ENCODE data around the gene EVC.

The EVC gene

GRCh38 chr4:5710961-5711478 lies at the start of gene EVC:
EVC (plus strand) TSS chr4:5711201; CDS start chr4:5711381, 180 bp downstream.
- peaks cover 2% of the 10 kb centered on the region for H3K36me3 Mint-ChIP-seq
- peak within 1 kb of the TSS; percentile 75 for H3K4me3 Mint-ChIP-seq
- ATAC-seq (ENCODE audit: low read depth) (peak; percentile 19), DNase-seq (ENCODE audit: low spot score in 2 of 2) (no peak)
- H3K27me3 Mint-ChIP-seq: peaks cover 29% of the 10 kb centered on the region
- peaks cover 10% of the 10 kb centered on the region for H3K9me3 Mint-ChIP-seq
- no peak within 1 kb of the TSS for H3K27ac Mint-ChIP-seq
- H3K4me1 Mint-ChIP-seq: peaks cover 7% of the 10 kb centered on the region

- peaks cover 10% of the 10 kb centered on the region for H3K9me3 Mint-ChIP-seq
- peaks cover 1% of the 10 kb centered on the region for H3K27me3 Mint-ChIP-seq
- no peak for ATAC-seq (ENCODE audit: low read depth)
- H3K27ac Mint-ChIP-seq: no peak overlapping the region
- H3K4me1 Mint-ChIP-seq: no peaks in the 10 kb centered on the region
- no peak overlapping the region for H3K4me3 Mint-ChIP-seq
- no peak for DNase-seq (ENCODE audit: low spot score in 2 of 2)
- no peaks in the 10 kb centered on the region for H3K36me3 Mint-ChIP-seq
Measured at GRCh38 chr4:5661237-5661636, 49.8 kb upstream of the EVC start.

- ATAC-seq (ENCODE audit: low read depth): no peak
- Mint-ChIP-seq H3K27me3 (no peaks in the 10 kb centered on the region), H3K36me3 (no peaks in the 10 kb centered on the region), H3K4me3 (no peak overlapping the region), H3K9me3 (peaks cover 12% of the 10 kb centered on the region), H3K4me1 (no peaks in the 10 kb centered on the region), H3K27ac (no peak overlapping the region)
- no peak for DNase-seq (ENCODE audit: low spot score in 2 of 2)
Measured at GRCh38 chr4:5662555-5662954, 48.4 kb upstream of the EVC start.

GRCh38 chr4:5664778-5665177 lies 46.2 kb upstream of the EVC start:
- Mint-ChIP-seq H3K36me3 (no peaks in the 10 kb centered on the region), H3K4me3 (no peak overlapping the region), H3K27ac (no peak overlapping the region), H3K4me1 (no peaks in the 10 kb centered on the region), H3K9me3 (peaks cover 12% of the 10 kb centered on the region), H3K27me3 (no peaks in the 10 kb centered on the region)
- DNase-seq (ENCODE audit: low spot score in 2 of 2) (no peak), ATAC-seq (ENCODE audit: low read depth) (no peak)

GRCh38 chr4:5666741-5667140 lies 44.3 kb upstream of the EVC start:
- H3K27ac Mint-ChIP-seq: no peak overlapping the region
- no peak for DNase-seq (ENCODE audit: low spot score in 2 of 2)
- no peaks in the 10 kb centered on the region for H3K27me3 Mint-ChIP-seq
- no peaks in the 10 kb centered on the region for H3K36me3 Mint-ChIP-seq
- no peak for ATAC-seq (ENCODE audit: low read depth)
- H3K4me1 Mint-ChIP-seq: no peaks in the 10 kb centered on the region
- H3K9me3 Mint-ChIP-seq: peaks cover 10% of the 10 kb centered on the region
- H3K4me3 Mint-ChIP-seq: no peak overlapping the region

- Mint-ChIP-seq H3K9me3 (no peaks in the 10 kb centered on the region), H3K27me3 (peaks cover 3% of the 10 kb centered on the region), H3K4me1 (no peaks in the 10 kb centered on the region), H3K27ac (no peak overlapping the region), H3K36me3 (peaks cover 2% of the 10 kb centered on the region), H3K4me3 (no peak overlapping the region)
- no peak for ATAC-seq (ENCODE audit: low read depth)
- no peak for DNase-seq (ENCODE audit: low spot score in 2 of 2)
Measured at GRCh38 chr4:5676763-5677162, 34.2 kb upstream of the EVC start.

- DNase-seq (ENCODE audit: low spot score in 2 of 2) (no peak), ATAC-seq (ENCODE audit: low read depth) (no peak)
- H3K4me3 Mint-ChIP-seq: no peak overlapping the region
- H3K9me3 Mint-ChIP-seq: no peaks in the 10 kb centered on the region
- no peaks in the 10 kb centered on the region for H3K4me1 Mint-ChIP-seq
- peaks cover 2% of the 10 kb centered on the region for H3K36me3 Mint-ChIP-seq
- no peak overlapping the region for H3K27ac Mint-ChIP-seq
- H3K27me3 Mint-ChIP-seq: peaks cover 3% of the 10 kb centered on the region
Measured at GRCh38 chr4:5678977-5679376, 32.0 kb upstream of the EVC start.

- H3K27ac Mint-ChIP-seq: no peak overlapping the region
- no peaks in the 10 kb centered on the region for H3K9me3 Mint-ChIP-seq
- ATAC-seq (ENCODE audit: low read depth): no peak
- H3K4me1 Mint-ChIP-seq: no peaks in the 10 kb centered on the region
- peaks cover 1% of the 10 kb centered on the region for H3K27me3 Mint-ChIP-seq
- no peak overlapping the region for H3K4me3 Mint-ChIP-seq
- H3K36me3 Mint-ChIP-seq: peaks cover 2% of the 10 kb centered on the region
- DNase-seq (ENCODE audit: low spot score in 2 of 2): no peak
Measured at GRCh38 chr4:5683566-5683965, 27.4 kb upstream of the EVC start.

GRCh38 chr4:5685296-5685695 lies 25.7 kb upstream of the EVC start:
- Mint-ChIP-seq H3K4me3 (no peak overlapping the region), H3K9me3 (no peaks in the 10 kb centered on the region), H3K36me3 (peaks cover 2% of the 10 kb centered on the region), H3K27ac (no peak overlapping the region), H3K4me1 (no peaks in the 10 kb centered on the region), H3K27me3 (peaks cover 1% of the 10 kb centered on the region)
- ATAC-seq (ENCODE audit: low read depth): no peak
- no peak for DNase-seq (ENCODE audit: low spot score in 2 of 2)

GRCh38 chr4:5686338-5686737 lies 24.7 kb upstream of the EVC start:
- Mint-ChIP-seq H3K36me3 (no peaks in the 10 kb centered on the region), H3K27me3 (no peaks in the 10 kb centered on the region), H3K4me3 (no peak overlapping the region), H3K4me1 (no peaks in the 10 kb centered on the region), H3K27ac (no peak overlapping the region), H3K9me3 (no peaks in the 10 kb centered on the region)
- ATAC-seq (ENCODE audit: low read depth) (no peak), DNase-seq (ENCODE audit: low spot score in 2 of 2) (no peak)

- ATAC-seq (ENCODE audit: low read depth): no peak
- DNase-seq (ENCODE audit: low spot score in 2 of 2): no peak
- Mint-ChIP-seq H3K9me3 (no peaks in the 10 kb centered on the region), H3K4me1 (no peaks in the 10 kb centered on the region), H3K27ac (no peak overlapping the region), H3K4me3 (no peak overlapping the region), H3K36me3 (no peaks in the 10 kb centered on the region), H3K27me3 (no peaks in the 10 kb centered on the region)
Measured at GRCh38 chr4:5689065-5689464, 21.9 kb upstream of the EVC start.

- H3K27ac Mint-ChIP-seq: no peak overlapping the region
- no peak for DNase-seq (ENCODE audit: low spot score in 2 of 2)
- no peaks in the 10 kb centered on the region for H3K36me3 Mint-ChIP-seq
- no peaks in the 10 kb centered on the region for H3K9me3 Mint-ChIP-seq
- no peak overlapping the region for H3K4me3 Mint-ChIP-seq
- no peak for ATAC-seq (ENCODE audit: low read depth)
- no peaks in the 10 kb centered on the region for H3K4me1 Mint-ChIP-seq
- no peaks in the 10 kb centered on the region for H3K27me3 Mint-ChIP-seq
Measured at GRCh38 chr4:5691491-5692132, 19.4 kb upstream of the EVC start.

GRCh38 chr4:5693871-5694270 lies 17.1 kb upstream of the EVC start:
- no peak for DNase-seq (ENCODE audit: low spot score in 2 of 2)

GRCh38 chr4:5696341-5696740 lies 14.7 kb upstream of the EVC start:
- H3K27ac Mint-ChIP-seq: no peak overlapping the region
- H3K36me3 Mint-ChIP-seq: no peaks in the 10 kb centered on the region
- H3K9me3 Mint-ChIP-seq: peaks cover 2% of the 10 kb centered on the region
- H3K27me3 Mint-ChIP-seq: no peaks in the 10 kb centered on the region
- ATAC-seq (ENCODE audit: low read depth) (no peak), DNase-seq (ENCODE audit: low spot score in 2 of 2) (no peak)
- H3K4me1 Mint-ChIP-seq: no peaks in the 10 kb centered on the region
- H3K4me3 Mint-ChIP-seq: no peak overlapping the region

More at GRCh38 chr4:5693871-5694270, 17.1 kb upstream of the EVC start:
- H3K36me3 Mint-ChIP-seq: no peaks in the 10 kb centered on the region
- H3K9me3 Mint-ChIP-seq: no peaks in the 10 kb centered on the region
- no peak overlapping the region for H3K27ac Mint-ChIP-seq
- no peak overlapping the region for H3K4me3 Mint-ChIP-seq
- no peaks in the 10 kb centered on the region for H3K4me1 Mint-ChIP-seq
- ATAC-seq (ENCODE audit: low read depth): no peak
- H3K27me3 Mint-ChIP-seq: no peaks in the 10 kb centered on the region

- Mint-ChIP-seq H3K9me3 (peaks cover 8% of the 10 kb centered on the region), H3K27me3 (peaks cover 2% of the 10 kb centered on the region), H3K4me1 (no peaks in the 10 kb centered on the region), H3K27ac (no peak overlapping the region), H3K4me3 (no peak overlapping the region), H3K36me3 (peaks cover 2% of the 10 kb centered on the region)
- ATAC-seq (ENCODE audit: low read depth) (no peak), DNase-seq (ENCODE audit: low spot score in 2 of 2) (no peak)
Measured at GRCh38 chr4:5700459-5700858, 10.5 kb upstream of the EVC start.
